CD14-positive monocyte (primary cell): Measurements from ENCODE around the gene ANAPC10. TPM values are rescaled to one million over a fixed set of nuclear protein-coding genes. Genes with fewer than 3 reads are reported as not detected.

Source experiments
- DNase-seq, 3 donors: peaks; one replicate each; pipeline ENCODE4 v3.0.0-alpha.2; 2011 to 2022
- H2AFZ ChIP-seq: 2 replicates; pipeline ENCODE4 v1.6.0; 2012; ENCODE audit warnings: mild to moderate bottlenecking, low read depth, low read length, inconsistent platforms; ENCODE audit not compliant: insufficient read depth, poor library complexity, severe bottlenecking
- H3K27ac ChIP-seq, 2 donors: 1 replicate in 1 of 2; 2 replicates in 1 of 2; pipeline ENCODE4 v1.5.1; 2012 to 2013; ENCODE audit warnings: low read length in 2 of 2, control low read depth in 1 of 2, inconsistent platforms in 1 of 2, low read depth in 1 of 2, mild to moderate bottlenecking in 1 of 2
- H3K27me3 ChIP-seq, 2 donors: one replicate each; pipeline versions ENCODE4 v1.6.0 to v1.6.1; 2011 to 2013; ENCODE audit warnings: low read length in 2 of 2; ENCODE audit not compliant: control insufficient read depth in 2 of 2, insufficient read depth in 2 of 2
- H3K36me3 ChIP-seq, 2 donors: replicated peaks in 1 of 2; 1 replicate in 1 of 2; 2 replicates in 1 of 2; pipeline versions ENCODE4 v1.5.1 to v1.6.1; 2012 to 2013; ENCODE audit warnings: low read length in 2 of 2, control low read depth in 1 of 2, inconsistent platforms in 1 of 2, mild to moderate bottlenecking in 1 of 2; ENCODE audit not compliant: insufficient read depth in 2 of 2, control insufficient read depth in 1 of 2
- H3K4me1 ChIP-seq, 2 donors: 1 replicate in 1 of 2; 2 replicates in 1 of 2; pipeline versions ENCODE4 v1.5.1 to v1.6.1; 2012 to 2013; ENCODE audit warnings: low read length in 2 of 2, control low read depth in 1 of 2, inconsistent platforms in 1 of 2, mild to moderate bottlenecking in 1 of 2, moderate library complexity in 1 of 2; ENCODE audit not compliant: insufficient read depth in 2 of 2, control insufficient read depth in 1 of 2
- H3K4me2 ChIP-seq: replicated peaks from 2 replicates; pipeline ENCODE3; 2012; ENCODE audit warnings: low read length, moderate library complexity, mild to moderate bottlenecking; ENCODE audit not compliant: poor library complexity, severe bottlenecking; ENCODE audit errors: extremely low read depth
- H3K4me3 ChIP-seq, 3 experiments: fragments of 200-600 bp in 1 of 3; sonication (generic) in 1 of 3; replicated peaks in 1 of 3; 1 replicate in 2 of 3; 2 replicates in 1 of 3; pipeline ENCODE4 v1.5.1; 2011 to 2013; ENCODE audit warnings: low read length in 3 of 3, mild to moderate bottlenecking in 3 of 3, control low read depth in 2 of 3, low read depth in 2 of 3, inconsistent platforms in 1 of 3, moderate library complexity in 1 of 3
- H3K79me2 ChIP-seq: 2 replicates; pipeline ENCODE4 v1.6.0; 2012; ENCODE audit warnings: mild to moderate bottlenecking, control low read depth, inconsistent platforms, low read length, moderate library complexity; ENCODE audit not compliant: insufficient read depth
- H3K9ac ChIP-seq: 2 replicates; pipeline ENCODE4 v1.6.0; 2017; ENCODE audit warnings: low read length, mild to moderate bottlenecking; ENCODE audit not compliant: insufficient read depth, poor library complexity, severe bottlenecking
- H3K9me3 ChIP-seq, 2 donors: replicated peaks in 1 of 2; 1 replicate in 1 of 2; 2 replicates in 1 of 2; pipeline versions ENCODE4 v1.5.1 to v1.6.1; 2012 to 2013; ENCODE audit warnings: low read length in 2 of 2, control low read depth in 1 of 2; ENCODE audit not compliant: control insufficient read depth in 1 of 2, insufficient read depth in 1 of 2
- H4K20me1 ChIP-seq: 2 replicates; pipeline ENCODE4 v1.6.0; 2012; ENCODE audit warnings: mild to moderate bottlenecking, low read length, control low read depth, moderate library complexity; ENCODE audit not compliant: insufficient read depth
- H3K27ac Mint-ChIP-seq, 7 donors: one replicate each; pipeline ENCODE4 v1.8.0; 2020; ENCODE audit warnings: mild to moderate bottlenecking in 7 of 7, mixed read lengths in 7 of 7, moderate library complexity in 6 of 7, inconsistent platforms in 2 of 7
- H3K27me3 Mint-ChIP-seq, 3 donors: one replicate each; pipeline ENCODE4 v1.8.0; 2021 to 2022; ENCODE audit warnings: low read depth in 3 of 3, mild to moderate bottlenecking in 3 of 3, mixed read lengths in 3 of 3, moderate library complexity in 3 of 3, inconsistent platforms in 1 of 3
- H3K36me3 Mint-ChIP-seq, 2 donors: one replicate each; pipeline ENCODE4 v1.8.0; 2020; ENCODE audit warnings: mixed read lengths in 2 of 2, inconsistent platforms in 1 of 2, mild to moderate bottlenecking in 1 of 2
- H3K4me1 Mint-ChIP-seq: one replicate; pipeline ENCODE4 v1.8.0; 2020; ENCODE audit warnings: mild to moderate bottlenecking, mixed read lengths
- H3K4me3 Mint-ChIP-seq, 2 donors: one replicate each; pipeline ENCODE4 v1.8.0; 2020; ENCODE audit warnings: mild to moderate bottlenecking in 2 of 2, mixed read lengths in 2 of 2, moderate library complexity in 1 of 2
- H3K9me3 Mint-ChIP-seq, 7 donors: one replicate each; pipeline ENCODE4 v1.8.0; 2020 to 2022; ENCODE audit warnings: mixed read lengths in 7 of 7, mild to moderate bottlenecking in 6 of 7, moderate library complexity in 6 of 7, inconsistent platforms in 2 of 7
- CTCF ChIP-seq: fragments of 200-600 bp; IDR thresholded peaks from one replicate; pipeline ENCODE4 v1.8.0; 2022; ENCODE audit warnings: antibody characterized with exemption, mild to moderate bottlenecking
- WGBS: methylation state at CpG from one replicate; pipeline ENCODE4 v1.1.5; 2013; ENCODE audit warnings: missing lambda C conversion rate; ENCODE audit not compliant: insufficient coverage; 5-methylcytosine and 5-hydroxymethylcytosine counted together
- intact Hi-C, 2 donors: fragments of 100-400 bp; cut with micrococcal nuclease; formaldehyde crosslinking; loops; one replicate each; pipeline versions ENCODE4 v1.15.0 to v1.15.1; 2023
- polyA plus RNA-seq, 3 donors: library from polyadenylated mRNA; depleted of rRNA in 1 of 3; unstranded in 2 of 3; stranded (reverse) in 1 of 3; fragments of 300-500 nt in 2 of 3; fragments of >200 nt in 1 of 3; fragmentation: Illumina TruSeq in 2 of 3; gene quantifications; 1 replicate in 2 of 3; 2 replicates in 1 of 3; pipeline ENCODE4 v1.2.3, GENCODE V29; 2012 to 2021

Gene ANAPC10
- polyA plus RNA-seq, 3 donors: 11.1 to 25.4 (median 21.3) TPM

GRCh38 chr4:144967161-144967560 is 130.8 kb downstream of the ANAPC10 start:
- H3K27me3 ChIP-seq: no peaks in the 10 kb centered on the region
- intact Hi-C loops: no loop called here
- Mint-ChIP-seq H3K27me3 (no peaks in the 10 kb centered on the region), H3K4me1 (no peaks in the 10 kb centered on the region), H3K4me3 (no peak overlapping the region), H3K27ac (no peak overlapping the region), H3K36me3 (no peaks in the 10 kb centered on the region), H3K9me3 (peaks cover 0 to 7% (median 4%) of the 10 kb centered on the region in 7 donors)
- no peaks in the 10 kb centered on the region for H3K4me1 ChIP-seq
- H3K79me2 ChIP-seq: no peaks in the 10 kb centered on the region
- TF ChIP-seq CTCF: no peak
- H3K4me2 ChIP-seq: no peak overlapping the region
- H3K9me3 ChIP-seq: peaks cover 0 to 5% of the 10 kb centered on the region in 2 donors
- H4K20me1 ChIP-seq: no peaks in the 10 kb centered on the region
- no CpG with 5 or more reads among the region's 4 CpGs for WGBS
- no peaks in the 10 kb centered on the region for H3K36me3 ChIP-seq
- no peak overlapping the region for H2AFZ ChIP-seq
- no peak overlapping the region for H3K9ac ChIP-seq
- no peak overlapping the region for H3K4me3 ChIP-seq
- H3K27ac ChIP-seq: no peak overlapping the region
- DNase-seq: no peak

- Mint-ChIP-seq H3K27me3 (no peaks in the 10 kb centered on the region), H3K4me1 (no peaks in the 10 kb centered on the region)
- H3K27ac ChIP-seq: no peak overlapping the region
These were observed 135.7 kb downstream of the ANAPC10 start for GRCh38 chr4:144962300-144962699.

More at GRCh38 chr4:144962300-144962699, 135.7 kb downstream of the ANAPC10 start:
- H3K9me3 Mint-ChIP-seq: peaks cover 4 to 28% (median 17%) of the 10 kb centered on the region in 7 donors
- no peak overlapping the region for H2AFZ ChIP-seq
- DNase-seq: no peak
- intact Hi-C loops: no loop called here
- H3K4me3 Mint-ChIP-seq: no peak overlapping the region
- H3K4me1 ChIP-seq: no peaks in the 10 kb centered on the region
- no peak overlapping the region for H3K27ac Mint-ChIP-seq
- no peaks in the 10 kb centered on the region for H4K20me1 ChIP-seq
- H3K36me3 Mint-ChIP-seq: no peaks in the 10 kb centered on the region
- H3K36me3 ChIP-seq: no peaks in the 10 kb centered on the region
- H3K27me3 ChIP-seq: no peaks in the 10 kb centered on the region
- H3K9ac ChIP-seq: no peak overlapping the region
- no peak overlapping the region for H3K4me2 ChIP-seq
- no peak for TF ChIP-seq CTCF
- WGBS: 83% methylated on average over 3 of the region's 4 CpGs
- H3K79me2 ChIP-seq: no peaks in the 10 kb centered on the region
- peaks cover 0 to 8% of the 10 kb centered on the region in 2 donors for H3K9me3 ChIP-seq
- H3K4me3 ChIP-seq: no peak overlapping the region
